Glutamatergic neuron (in vitro differentiated cells): Measurements from ENCODE around the gene WDR3. TPM values are rescaled to one million over a fixed set of nuclear protein-coding genes. Genes with fewer than 3 reads are reported as not detected.

Experiments used
- DNase-seq: peaks from one replicate; pipeline ENCODE4 v3.0.0; 2022
- H3K27ac Mint-ChIP-seq: one replicate; pipeline ENCODE4 v1.8.0; 2020; ENCODE audit warnings: mild to moderate bottlenecking, mixed read lengths, inconsistent platforms; ENCODE audit not compliant: unreplicated experiment
- H3K27me3 Mint-ChIP-seq: one replicate; pipeline ENCODE4 v1.8.0; 2020; ENCODE audit warnings: mild to moderate bottlenecking, moderate library complexity, mixed read lengths, inconsistent platforms; ENCODE audit not compliant: unreplicated experiment
- H3K36me3 Mint-ChIP-seq: one replicate; pipeline ENCODE4 v1.8.0; 2020; ENCODE audit warnings: mild to moderate bottlenecking, mixed read lengths, inconsistent platforms; ENCODE audit not compliant: unreplicated experiment
- H3K4me1 Mint-ChIP-seq: one replicate; pipeline ENCODE4 v1.8.0; 2020; ENCODE audit warnings: mild to moderate bottlenecking, low read depth, mixed read lengths, inconsistent platforms; ENCODE audit not compliant: unreplicated experiment
- H3K4me3 Mint-ChIP-seq: one replicate; pipeline ENCODE4 v1.8.0; 2020; ENCODE audit warnings: mild to moderate bottlenecking, mixed read lengths, inconsistent platforms; ENCODE audit not compliant: unreplicated experiment
- H3K9me3 Mint-ChIP-seq: one replicate; pipeline ENCODE4 v1.8.0; 2020; ENCODE audit warnings: mild to moderate bottlenecking, moderate library complexity, mixed read lengths, inconsistent platforms; ENCODE audit not compliant: unreplicated experiment
- total RNA-seq: library from RNA; stranded (reverse); fragmentation: NEBNext Ultra II Directional; extraction: Animal tissue kit (Norgen Biotek cat#: 25700); gene quantifications from one replicate; pipeline ENCODE4 v1.2.1, GENCODE V29; 2021; ENCODE audit not compliant: unreplicated experiment
- TF ChIP-seq, protein P1 (sequence below): fragments of 200-600 bp; sonication (generic); IDR thresholded peaks from one replicate; pipeline ENCODE4 v1.5.0; 2021; ENCODE audit not compliant: partially characterized antibody, unreplicated experiment

Gene WDR3
- total RNA-seq, 1 donor from 2014 or later, result 22.2 TPM

DNA sequence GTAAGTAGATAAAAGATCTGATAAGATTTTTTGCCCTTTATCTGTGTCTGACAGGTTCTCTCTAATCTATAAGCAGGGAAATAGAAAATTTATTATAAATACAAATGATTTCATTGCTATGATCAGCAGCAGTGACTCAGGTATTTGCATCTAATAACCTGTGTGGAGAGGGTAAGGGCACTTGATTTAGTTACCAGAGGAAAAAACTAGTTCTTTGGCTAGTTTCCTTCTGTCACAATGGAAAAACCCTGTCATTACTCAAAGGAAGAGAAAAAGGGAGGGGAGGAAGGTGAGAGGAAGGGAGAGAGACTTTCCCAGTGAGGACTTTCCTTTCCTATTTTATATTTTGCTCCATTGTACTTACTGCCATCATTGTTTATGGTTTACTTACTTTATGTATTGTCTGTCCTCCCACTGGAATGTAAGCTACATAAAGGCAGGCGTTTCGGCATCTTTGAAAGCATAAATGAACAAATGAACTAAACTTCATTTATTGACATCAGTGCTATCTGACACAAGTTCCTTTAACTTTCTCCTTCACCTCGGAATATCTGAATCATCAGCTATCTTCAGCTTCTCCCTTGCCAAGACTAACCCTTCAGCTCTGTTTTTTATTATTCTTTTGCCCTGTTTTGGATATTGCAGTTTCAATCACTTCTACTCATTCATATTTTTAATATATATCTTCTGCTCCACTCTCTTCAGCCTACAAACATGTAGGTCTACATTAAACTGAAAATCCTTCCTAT lies 34.9 kb downstream of the WDR3 start:
- Mint-ChIP-seq H3K27ac (no peak overlapping the region), H3K36me3 (no peaks in the 10 kb centered on the region), H3K4me3 (no peak overlapping the region), H3K9me3 (no peaks in the 10 kb centered on the region), H3K4me1 (no peaks in the 10 kb centered on the region), H3K27me3 (no peaks in the 10 kb centered on the region)
- TF ChIP-seq, protein P1, sequence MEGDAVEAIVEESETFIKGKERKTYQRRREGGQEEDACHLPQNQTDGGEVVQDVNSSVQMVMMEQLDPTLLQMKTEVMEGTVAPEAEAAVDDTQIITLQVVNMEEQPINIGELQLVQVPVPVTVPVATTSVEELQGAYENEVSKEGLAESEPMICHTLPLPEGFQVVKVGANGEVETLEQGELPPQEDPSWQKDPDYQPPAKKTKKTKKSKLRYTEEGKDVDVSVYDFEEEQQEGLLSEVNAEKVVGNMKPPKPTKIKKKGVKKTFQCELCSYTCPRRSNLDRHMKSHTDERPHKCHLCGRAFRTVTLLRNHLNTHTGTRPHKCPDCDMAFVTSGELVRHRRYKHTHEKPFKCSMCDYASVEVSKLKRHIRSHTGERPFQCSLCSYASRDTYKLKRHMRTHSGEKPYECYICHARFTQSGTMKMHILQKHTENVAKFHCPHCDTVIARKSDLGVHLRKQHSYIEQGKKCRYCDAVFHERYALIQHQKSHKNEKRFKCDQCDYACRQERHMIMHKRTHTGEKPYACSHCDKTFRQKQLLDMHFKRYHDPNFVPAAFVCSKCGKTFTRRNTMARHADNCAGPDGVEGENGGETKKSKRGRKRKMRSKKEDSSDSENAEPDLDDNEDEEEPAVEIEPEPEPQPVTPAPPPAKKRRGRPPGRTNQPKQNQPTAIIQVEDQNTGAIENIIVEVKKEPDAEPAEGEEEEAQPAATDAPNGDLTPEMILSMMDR, result no peak
- DNase-seq, result no peak

DNA sequence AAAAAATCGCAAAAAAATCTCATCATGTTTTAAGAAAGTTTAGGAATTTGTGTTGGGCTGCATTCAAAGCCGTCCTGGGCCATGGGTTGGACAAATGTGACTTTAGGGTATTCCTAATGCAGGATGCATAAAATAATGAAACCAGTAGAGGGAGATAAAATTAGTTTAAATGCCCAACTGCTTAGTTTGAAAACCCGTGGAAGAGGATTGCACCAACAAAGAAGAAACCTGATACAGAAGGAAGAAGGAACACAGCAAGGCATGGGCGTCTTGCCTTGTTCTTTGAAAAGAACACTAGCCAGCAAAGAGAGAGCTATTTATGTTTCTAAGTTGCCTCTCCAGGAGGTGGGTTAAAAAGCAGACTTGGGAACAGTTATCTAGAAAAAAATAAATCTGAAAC lies 37.9 kb downstream of the WDR3 start:
- Mint-ChIP-seq H3K36me3 (no peaks in the 10 kb centered on the region), H3K27me3 (no peaks in the 10 kb centered on the region), H3K9me3 (no peaks in the 10 kb centered on the region), H3K4me1 (no peaks in the 10 kb centered on the region), H3K4me3 (no peak overlapping the region), H3K27ac (no peak overlapping the region)
- DNase-seq, result no peak
- TF ChIP-seq, protein P1, result peak; percentile 24

DNA sequence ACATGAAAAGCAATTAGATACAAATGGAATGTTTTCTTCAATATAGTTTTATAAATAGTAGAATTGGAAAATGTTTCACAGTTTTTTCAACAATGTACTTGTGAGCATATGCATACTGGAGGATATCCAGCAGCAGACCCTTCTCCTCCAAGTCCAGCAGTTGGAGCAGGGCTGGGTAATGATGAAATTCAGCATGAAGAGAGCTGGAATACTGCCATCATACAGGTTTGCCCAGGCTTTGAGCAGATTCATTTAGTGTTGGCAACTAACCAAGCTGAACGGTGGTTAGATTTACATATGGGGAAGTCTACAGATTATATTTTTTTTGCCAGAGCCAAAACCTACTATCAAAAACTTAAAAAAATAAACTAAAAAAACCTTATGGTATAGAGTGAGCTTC lies 38.3 kb downstream of the WDR3 start:
- Mint-ChIP-seq H3K27me3 (no peaks in the 10 kb centered on the region), H3K9me3 (no peaks in the 10 kb centered on the region), H3K4me3 (no peak overlapping the region), H3K36me3 (no peaks in the 10 kb centered on the region), H3K4me1 (no peaks in the 10 kb centered on the region), H3K27ac (no peak overlapping the region)
- no peak for DNase-seq
- TF ChIP-seq, protein P1, result no peak

DNA sequence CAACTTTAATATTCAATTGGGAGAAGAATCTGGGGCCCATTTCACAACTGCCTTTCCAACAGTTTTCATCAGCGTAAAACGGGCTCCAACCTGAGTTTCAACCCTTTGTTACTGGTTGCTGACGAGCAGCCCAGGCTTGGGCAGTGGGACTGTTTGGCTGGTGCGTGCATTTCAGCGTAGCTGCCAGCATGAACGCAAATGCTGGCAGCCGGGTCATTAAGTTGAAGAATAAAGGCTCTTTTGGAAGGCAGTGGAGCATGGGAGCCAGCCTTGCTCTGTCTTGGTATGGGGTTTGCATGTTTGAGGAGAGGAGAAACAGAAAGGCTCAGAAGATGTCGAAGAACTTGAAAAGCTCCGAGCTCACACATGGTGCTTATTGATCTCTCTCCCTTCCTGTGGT lies 40.7 kb downstream of the WDR3 start:
- DNase-seq, result no peak
- no peaks in the 10 kb centered on the region for H3K36me3 Mint-ChIP-seq

DNA sequence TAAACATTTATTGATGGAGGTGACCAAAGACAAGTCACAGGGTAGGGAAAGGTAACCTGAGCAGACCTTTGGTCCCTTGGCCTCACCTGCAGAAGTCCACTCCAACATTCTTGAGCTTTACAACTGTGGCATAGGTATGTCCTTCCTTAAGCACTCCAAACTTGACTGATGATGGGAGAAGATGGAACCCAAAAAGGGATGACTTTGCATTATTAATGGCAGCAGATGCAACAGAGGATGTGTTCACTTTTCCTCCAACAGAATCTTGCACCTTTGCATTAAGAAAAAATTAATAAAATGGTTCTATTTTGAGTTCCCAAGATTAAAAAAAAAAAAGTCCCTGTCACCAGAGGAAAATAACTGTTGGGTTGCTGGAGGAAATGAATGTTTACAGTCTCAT lies 42.2 kb downstream of the WDR3 start:
- H3K27me3 Mint-ChIP-seq, result peaks cover 1% of the 10 kb centered on the region
- TF ChIP-seq, protein P1, result no peak
- no peak overlapping the region for H3K4me3 Mint-ChIP-seq
- no peak overlapping the region for H3K27ac Mint-ChIP-seq
- H3K4me1 Mint-ChIP-seq, result peaks cover 2% of the 10 kb centered on the region
- no peaks in the 10 kb centered on the region for H3K9me3 Mint-ChIP-seq
- H3K36me3 Mint-ChIP-seq, result no peaks in the 10 kb centered on the region
- DNase-seq, result no peak

More for the DNA sequence above, 40.7 kb downstream of the WDR3 start:
- Mint-ChIP-seq H3K27ac (no peak overlapping the region), H3K9me3 (no peaks in the 10 kb centered on the region), H3K4me3 (no peak overlapping the region), H3K4me1 (no peaks in the 10 kb centered on the region), H3K27me3 (peaks cover 1% of the 10 kb centered on the region)
- TF ChIP-seq, protein P1, result no peak
